Osteoblast (primary cell): ENCODE data around the gene SYT9. TPM values are rescaled to one million over a fixed set of nuclear protein-coding genes. Genes with fewer than 3 reads are reported as not detected.

ENCODE experiments used
- DNase-seq: peaks from one replicate; pipeline ENCODE4 v3.0.0; 2011; ENCODE audit warnings: low spot score, mixed read lengths; ENCODE audit not compliant: insufficient read length; ENCODE audit errors: missing footprints
- H2AFZ ChIP-seq: 2 replicates; pipeline ENCODE4 v1.6.0; 2011; ENCODE audit warnings: mild to moderate bottlenecking, low read length
- H3K27ac ChIP-seq: 2 replicates; pipeline ENCODE4 v1.5.1; 2011; ENCODE audit warnings: mild to moderate bottlenecking, low read depth, low read length, moderate library complexity
- H3K27me3 ChIP-seq: 2 replicates; pipeline ENCODE4 v1.6.0; 2012; ENCODE audit warnings: mild to moderate bottlenecking, control low read depth, inconsistent platforms, low read length, moderate library complexity; ENCODE audit not compliant: insufficient read depth
- H3K36me3 ChIP-seq: 2 replicates; pipeline ENCODE4 v1.5.1; 2011; ENCODE audit warnings: mild to moderate bottlenecking, low read length, control low read depth, moderate library complexity; ENCODE audit not compliant: insufficient read depth
- H3K4me1 ChIP-seq: 2 replicates; pipeline ENCODE4 v1.5.1; 2011; ENCODE audit warnings: mild to moderate bottlenecking, low read length, control low read depth, moderate library complexity; ENCODE audit not compliant: insufficient read depth
- H3K4me2 ChIP-seq: 2 replicates; pipeline ENCODE4 v1.6.0; 2011; ENCODE audit warnings: mild to moderate bottlenecking, low read length; ENCODE audit not compliant: insufficient read depth
- H3K4me3 ChIP-seq: fragments of 200-600 bp; sonication (generic); 3 replicates; pipeline ENCODE4 v1.5.1; 2012; ENCODE audit warnings: mild to moderate bottlenecking, low read length, inconsistent platforms; ENCODE audit not compliant: insufficient read depth
- H3K79me2 ChIP-seq: 2 replicates; pipeline ENCODE4 v1.6.0; 2012; ENCODE audit warnings: mild to moderate bottlenecking, low read length, control low read depth, inconsistent platforms; ENCODE audit not compliant: insufficient read depth
- H3K9me3 ChIP-seq: 2 replicates; pipeline ENCODE4 v1.5.1; 2011; ENCODE audit warnings: low read depth, low read length, control low read depth
- H4K20me1 ChIP-seq: 2 replicates; pipeline ENCODE4 v1.6.0; 2012; ENCODE audit warnings: mild to moderate bottlenecking, low read length, control low read depth; ENCODE audit not compliant: insufficient read depth
- CTCF ChIP-seq: IDR thresholded peaks from 2 replicates; pipeline ENCODE4 v1.5.1; 2011; ENCODE audit warnings: mild to moderate bottlenecking, low read depth, low read length, moderate library complexity; ENCODE audit errors: extremely low read depth
- total RNA-seq: library from RNA; depleted of rRNA; stranded (reverse); fragments of >200 nt; gene quantifications from 2 replicates; pipeline ENCODE4 v1.2.3, GENCODE V29; 2012

Gene SYT9
- total RNA-seq, 1 donor: not detected

GRCh38 chr11:7418061-7418460 is 166.4 kb downstream of the SYT9 start:
- Histone ChIP-seq H3K4me1 (no peaks in the 10 kb centered on the region), H3K4me2 (no peak overlapping the region), H3K27me3 (no peaks in the 10 kb centered on the region), H3K79me2 (no peaks in the 10 kb centered on the region), H3K36me3 (no peaks in the 10 kb centered on the region), H3K9me3 (no peaks in the 10 kb centered on the region), H3K27ac (no peak overlapping the region), H3K4me3 (no peak overlapping the region), H2AFZ (no peak overlapping the region), H4K20me1 (no peaks in the 10 kb centered on the region)
- DNase-seq: no peak
- no peak for TF ChIP-seq CTCF

GRCh38 chr11:7418906-7419305 is 167.2 kb downstream of the SYT9 start:
- Histone ChIP-seq H3K9me3 (no peaks in the 10 kb centered on the region), H3K27ac (no peak overlapping the region)

GRCh38 chr11:7421136-7421535 is 169.4 kb downstream of the SYT9 start:
- Histone ChIP-seq H3K27me3 (no peaks in the 10 kb centered on the region), H4K20me1 (no peaks in the 10 kb centered on the region), H3K27ac (no peak overlapping the region), H2AFZ (no peak overlapping the region), H3K4me1 (no peaks in the 10 kb centered on the region), H3K4me2 (no peak overlapping the region), H3K36me3 (no peaks in the 10 kb centered on the region), H3K4me3 (no peak overlapping the region), H3K79me2 (no peaks in the 10 kb centered on the region), H3K9me3 (no peaks in the 10 kb centered on the region)
- no peak for TF ChIP-seq CTCF
- no peak for DNase-seq

More at GRCh38 chr11:7418906-7419305, 167.2 kb downstream of the SYT9 start:
- Histone ChIP-seq H3K4me2 (no peak overlapping the region), H3K36me3 (no peaks in the 10 kb centered on the region), H2AFZ (no peak overlapping the region), H3K27me3 (no peaks in the 10 kb centered on the region), H3K79me2 (no peaks in the 10 kb centered on the region), H4K20me1 (no peaks in the 10 kb centered on the region), H3K4me3 (no peak overlapping the region), H3K4me1 (no peaks in the 10 kb centered on the region)
- DNase-seq: no peak
- no peak for TF ChIP-seq CTCF

- TF ChIP-seq CTCF: no peak
Measured at GRCh38 chr11:7422544-7423331, 171.0 kb downstream of the SYT9 start.

More at GRCh38 chr11:7422544-7423331, 171.0 kb downstream of the SYT9 start:
- no peak for DNase-seq
- no peaks in the 10 kb centered on the region for H3K4me1 ChIP-seq
- no peaks in the 10 kb centered on the region for H3K27me3 ChIP-seq
- H4K20me1 ChIP-seq: no peaks in the 10 kb centered on the region
- no peak overlapping the region for H3K4me2 ChIP-seq
- H3K79me2 ChIP-seq: no peaks in the 10 kb centered on the region
- no peaks in the 10 kb centered on the region for H3K9me3 ChIP-seq
- no peak overlapping the region for H2AFZ ChIP-seq
- H3K36me3 ChIP-seq: no peaks in the 10 kb centered on the region
- no peak overlapping the region for H3K4me3 ChIP-seq
- H3K27ac ChIP-seq: no peak overlapping the region
